Measurements from ENCODE around the gene TMEM62. TPM values are rescaled to one million over a fixed set of nuclear protein-coding genes. Genes with fewer than 3 reads are reported as not detected.

TMEM62 gene
- total and polyA plus RNA-seq, 2 donors from 2014 or later, result 14.7 to 31.2 TPM

GRCh38 chr15:43229977-43230376 lies 96.6 kb downstream of the TMEM62 start:
- Histone ChIP-seq H3K4me3 (ENCODE audit: low read length in 3 of 3) (no peak overlapping the region), H3K9ac (ENCODE audit: low read length in 3 of 3) (no peak overlapping the region), H3K9me3 (ENCODE audit: control insufficient read depth in 2 of 3, insufficient read depth in 1 of 3, low read length in 3 of 3) (no peaks in the 10 kb centered on the region), H3K27me3 (ENCODE audit: control insufficient read depth, insufficient read depth, low read length) (no peaks in the 10 kb centered on the region), H3K4me1 (ENCODE audit: control insufficient read depth in 2 of 3, insufficient read depth in 2 of 3, low read depth in 1 of 3, low read length in 3 of 3) (no peaks in the 10 kb centered on the region), H3K27ac (ENCODE audit: low read depth in 2 of 2, low read length in 2 of 2) (no peak overlapping the region), H3K36me3 (ENCODE audit: control insufficient read depth in 2 of 3, insufficient read depth in 3 of 3, low read length in 3 of 3) (no peaks in the 10 kb centered on the region)
- no peak for DNase-seq
- intact Hi-C loops (cut with DNase I), result loop anchor here (10.0 kb wide), 1 partner anchor 55 kb away; no protein-coding TSS in a partner anchor
- FAIRE-seq, result no peak
- TF ChIP-seq CTCF (IDR thresholded peaks at IDR 0.05; ENCODE audit: borderline replicate concordance, extremely low read depth, insufficient read depth), result no peak

DNA sequence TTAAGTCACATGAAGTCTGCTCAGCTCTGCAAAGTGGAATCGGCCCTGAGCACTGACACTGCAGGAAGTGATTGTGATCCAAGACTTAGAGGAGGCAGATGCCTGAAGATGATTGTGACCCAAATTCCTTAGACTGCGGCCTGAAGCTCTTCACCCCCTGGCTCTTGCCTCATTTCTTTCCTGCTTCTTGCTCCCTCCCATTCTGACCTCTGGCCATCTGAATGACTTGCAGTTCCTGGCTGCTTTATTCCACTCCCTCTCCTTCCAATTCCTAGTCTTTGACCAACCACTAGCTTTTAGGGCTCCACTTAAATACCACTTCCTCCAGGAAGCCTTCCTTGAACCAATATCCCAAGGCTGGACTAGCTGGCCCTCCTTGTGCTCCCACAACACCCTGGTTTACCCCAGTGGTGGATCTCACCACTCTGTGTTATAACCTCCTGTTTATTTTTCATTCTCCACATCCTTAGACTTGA lies 97.3 kb downstream of the TMEM62 start:
- intact Hi-C loops (cut with DNase I), result no loop called here
- H3K9me3 ChIP-seq (ENCODE audit: control insufficient read depth in 2 of 3, insufficient read depth in 1 of 3, low read length in 3 of 3), result no peaks in the 10 kb centered on the region
- no peaks in the 10 kb centered on the region for H3K36me3 ChIP-seq (ENCODE audit: control insufficient read depth in 2 of 3, insufficient read depth in 3 of 3, low read length in 3 of 3)
- FAIRE-seq, result no peak
- TF ChIP-seq CTCF (IDR thresholded peaks at IDR 0.05; ENCODE audit: borderline replicate concordance, extremely low read depth, insufficient read depth), result no peak
- no peak overlapping the region for H3K27ac ChIP-seq (ENCODE audit: low read depth in 2 of 2, low read length in 2 of 2)
- H3K4me1 ChIP-seq (ENCODE audit: control insufficient read depth in 2 of 3, insufficient read depth in 2 of 3, low read depth in 1 of 3, low read length in 3 of 3), result no peaks in the 10 kb centered on the region
- no peak for DNase-seq
- no peaks in the 10 kb centered on the region for H3K27me3 ChIP-seq (ENCODE audit: control insufficient read depth, insufficient read depth, low read length)
- H3K9ac ChIP-seq (ENCODE audit: low read length in 3 of 3), result no peak overlapping the region
- no peak overlapping the region for H3K4me3 ChIP-seq (ENCODE audit: low read length in 3 of 3)

DNA sequence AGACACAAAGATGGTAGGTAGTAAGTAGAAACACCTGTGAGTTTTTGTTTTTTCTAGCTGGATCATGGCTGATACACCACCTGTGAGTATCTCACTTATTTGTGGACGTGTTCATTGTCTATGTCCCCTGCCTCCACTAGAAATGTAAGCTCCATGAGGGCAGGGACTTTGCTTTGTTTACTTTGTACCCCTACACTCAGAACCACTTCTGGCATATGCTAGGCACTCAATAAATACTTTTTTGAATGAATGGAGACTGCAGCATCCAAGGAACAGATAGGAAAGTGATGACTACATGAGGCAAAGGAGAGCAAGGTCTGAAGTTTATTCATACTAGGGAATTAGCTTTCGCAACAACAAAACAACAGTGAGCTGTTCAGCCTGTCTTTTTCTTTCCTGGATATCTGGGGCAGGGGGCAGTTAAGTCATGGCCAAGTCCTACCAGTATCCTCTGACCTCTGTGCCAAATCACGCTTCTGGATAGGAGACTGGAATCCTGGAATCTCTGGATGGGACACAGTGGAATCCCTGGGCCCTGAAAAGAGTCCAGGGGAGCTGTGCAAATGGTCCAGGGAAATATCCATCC lies 99.0 kb downstream of the TMEM62 start:
- no peaks in the 10 kb centered on the region for H3K27me3 ChIP-seq (ENCODE audit: control insufficient read depth, insufficient read depth, low read length)
- no peak overlapping the region for H3K27ac ChIP-seq (ENCODE audit: low read depth in 2 of 2, low read length in 2 of 2)
- TF ChIP-seq CTCF (IDR thresholded peaks at IDR 0.05; ENCODE audit: borderline replicate concordance, extremely low read depth, insufficient read depth), result no peak
- DNase-seq, result no peak
- H3K36me3 ChIP-seq (ENCODE audit: control insufficient read depth in 2 of 3, insufficient read depth in 3 of 3, low read length in 3 of 3), result no peaks in the 10 kb centered on the region
- no peak overlapping the region for H3K9ac ChIP-seq (ENCODE audit: low read length in 3 of 3)
- no peak overlapping the region for H3K4me3 ChIP-seq (ENCODE audit: low read length in 3 of 3)
- FAIRE-seq, result no peak
- H3K9me3 ChIP-seq (ENCODE audit: control insufficient read depth in 2 of 3, insufficient read depth in 1 of 3, low read length in 3 of 3), result no peaks in the 10 kb centered on the region
- no peaks in the 10 kb centered on the region for H3K4me1 ChIP-seq (ENCODE audit: control insufficient read depth in 2 of 3, insufficient read depth in 2 of 3, low read depth in 1 of 3, low read length in 3 of 3)
- intact Hi-C loops (cut with DNase I), result no loop called here

Other genes with a start within 250 kb of the TMEM62 start
- 19.1 TPM for gene TTBK2, start 212.8 kb upstream of the TMEM62 start, total RNA-seq
- 1.9 TPM for gene TTBK2, start 212.8 kb upstream of the TMEM62 start, polyA plus RNA-seq (ENCODE audit: insufficient read depth, low read depth, low replicate concordance)
- 36.9 TPM for gene UBR1, start 27.5 kb upstream of the TMEM62 start, total RNA-seq
- gene UBR1, start 27.5 kb upstream of the TMEM62 start, polyA plus RNA-seq (ENCODE audit: insufficient read depth, low read depth, low replicate concordance), result 6.0 TPM
- gene CCNDBP1, start 51.8 kb downstream of the TMEM62 start, total RNA-seq, result 56.8 TPM
- gene CCNDBP1, start 51.8 kb downstream of the TMEM62 start, polyA plus RNA-seq (ENCODE audit: insufficient read depth, low read depth, low replicate concordance), result 64.3 TPM
- gene EPB42, start 87.4 kb downstream of the TMEM62 start, total RNA-seq, result not detected
- not detected for gene EPB42, start 87.4 kb downstream of the TMEM62 start, polyA plus RNA-seq (ENCODE audit: insufficient read depth, low read depth, low replicate concordance)
- not detected for gene TGM5, start 133.3 kb downstream of the TMEM62 start, total RNA-seq
- not detected for gene TGM5, start 133.3 kb downstream of the TMEM62 start, polyA plus RNA-seq (ENCODE audit: insufficient read depth, low read depth, low replicate concordance)
- gene TGM7, start 168.7 kb downstream of the TMEM62 start, total RNA-seq, result not detected
- gene TGM7, start 168.7 kb downstream of the TMEM62 start, polyA plus RNA-seq (ENCODE audit: insufficient read depth, low read depth, low replicate concordance), result not detected
- gene LCMT2, start 197.0 kb downstream of the TMEM62 start, total RNA-seq, result 12.7 TPM
- gene LCMT2, start 197.0 kb downstream of the TMEM62 start, polyA plus RNA-seq (ENCODE audit: insufficient read depth, low read depth, low replicate concordance), result 5.8 TPM
- gene ZSCAN29, start 237.5 kb downstream of the TMEM62 start, total RNA-seq, result 22.1 TPM
- gene ZSCAN29, start 237.5 kb downstream of the TMEM62 start, polyA plus RNA-seq (ENCODE audit: insufficient read depth, low read depth, low replicate concordance), result 3.2 TPM
- gene TUBGCP4, start 237.5 kb downstream of the TMEM62 start, total RNA-seq, result 12.9 TPM
- 2.7 TPM for gene TUBGCP4, start 237.5 kb downstream of the TMEM62 start, polyA plus RNA-seq (ENCODE audit: insufficient read depth, low read depth, low replicate concordance)

Measured in kidney (tissue), 14 donors.